ENCODE measurements around the gene GRID2IP. TPM values are rescaled to one million over a fixed set of nuclear protein-coding genes. Genes with fewer than 3 reads are reported as not detected.

The GRID2IP gene
- polyA plus RNA-seq, 1 donor (not counting 4 experiments of a cell fraction or from before 2014, with no cell fraction given), result 0.04 TPM

- dilution Hi-C loops (cut with MboI; ENCODE audit: extremely low pct_ligation_motif_present, low sequenced_read_pairs), result no loop called here
- no peaks in the 10 kb centered on the region for H3K4me1 ChIP-seq (ENCODE audit: control insufficient read depth, extremely low read depth, insufficient read depth, low read length)
- no peak overlapping the region for H3K4me3 ChIP-seq (ENCODE audit: control insufficient read depth in 2 of 3, extremely low read depth in 1 of 3, insufficient read depth in 2 of 3, low read depth in 1 of 3, low read length in 3 of 3)
- DNase-seq (ENCODE audit: low read depth, low spot score) (no peak), FAIRE-seq (no peak)
- no peak overlapping the region for H3K27ac ChIP-seq (ENCODE audit: control insufficient read depth, insufficient read depth, low read length)
- H3K9me1 ChIP-seq (ENCODE audit: control insufficient read depth, extremely low read depth, insufficient read depth, low read length), result no peaks in the 10 kb centered on the region
- no peaks in the 10 kb centered on the region for H3K36me3 ChIP-seq (ENCODE audit: control insufficient read depth in 2 of 2, extremely low read depth in 1 of 2, insufficient read depth in 2 of 2, low read length in 2 of 2)
- no peak overlapping the region for H2AFZ ChIP-seq (ENCODE audit: control insufficient read depth, low read length)
- no peak overlapping the region for H3K4me2 ChIP-seq (ENCODE audit: control insufficient read depth, extremely low read depth, insufficient read depth, low read depth, low read length)
- H3K79me2 ChIP-seq (ENCODE audit: control insufficient read depth, insufficient read depth, low read length), result no peaks in the 10 kb centered on the region
- no peak overlapping the region for H3K9ac ChIP-seq (ENCODE audit: control insufficient read depth, extremely low read depth, insufficient read depth, low read length)
- TF ChIP-seq, protein P1, sequence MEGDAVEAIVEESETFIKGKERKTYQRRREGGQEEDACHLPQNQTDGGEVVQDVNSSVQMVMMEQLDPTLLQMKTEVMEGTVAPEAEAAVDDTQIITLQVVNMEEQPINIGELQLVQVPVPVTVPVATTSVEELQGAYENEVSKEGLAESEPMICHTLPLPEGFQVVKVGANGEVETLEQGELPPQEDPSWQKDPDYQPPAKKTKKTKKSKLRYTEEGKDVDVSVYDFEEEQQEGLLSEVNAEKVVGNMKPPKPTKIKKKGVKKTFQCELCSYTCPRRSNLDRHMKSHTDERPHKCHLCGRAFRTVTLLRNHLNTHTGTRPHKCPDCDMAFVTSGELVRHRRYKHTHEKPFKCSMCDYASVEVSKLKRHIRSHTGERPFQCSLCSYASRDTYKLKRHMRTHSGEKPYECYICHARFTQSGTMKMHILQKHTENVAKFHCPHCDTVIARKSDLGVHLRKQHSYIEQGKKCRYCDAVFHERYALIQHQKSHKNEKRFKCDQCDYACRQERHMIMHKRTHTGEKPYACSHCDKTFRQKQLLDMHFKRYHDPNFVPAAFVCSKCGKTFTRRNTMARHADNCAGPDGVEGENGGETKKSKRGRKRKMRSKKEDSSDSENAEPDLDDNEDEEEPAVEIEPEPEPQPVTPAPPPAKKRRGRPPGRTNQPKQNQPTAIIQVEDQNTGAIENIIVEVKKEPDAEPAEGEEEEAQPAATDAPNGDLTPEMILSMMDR (optimal IDR thresholded peaks at IDR 0.05 in 1 of 3, IDR thresholded peaks at IDR 0.05 in 1 of 3, conservative IDR thresholded peaks at IDR 0.05 in 1 of 3; ENCODE audit: extremely low read depth in 1 of 3, insufficient read depth in 2 of 3, low read length in 3 of 3), result no peak
- no peak for TF ChIP-seq EZH2 (IDR thresholded peaks at IDR 0.05; ENCODE audit: low read length)
- H3K9me3 ChIP-seq (ENCODE audit: control insufficient read depth, low read depth, low read length), result no peaks in the 10 kb centered on the region
- H4K20me1 ChIP-seq (ENCODE audit: control insufficient read depth, extremely low read depth, insufficient read depth, low read length), result no peaks in the 10 kb centered on the region
- no peaks in the 10 kb centered on the region for H3K27me3 ChIP-seq (ENCODE audit: control insufficient read depth, extremely low read depth, insufficient read depth, low read length)
Measured at GRCh38 chr7:6545398-6546126, 5.7 kb downstream of the GRID2IP start.

GRCh38 chr7:6542368-6542767 lies 8.9 kb downstream of the GRID2IP start:
- no peak for DNase-seq (ENCODE audit: low read depth, low spot score)
- no peaks in the 10 kb centered on the region for H3K36me3 ChIP-seq (ENCODE audit: control insufficient read depth in 2 of 2, extremely low read depth in 1 of 2, insufficient read depth in 2 of 2, low read length in 2 of 2)
- no peak overlapping the region for H3K27ac ChIP-seq (ENCODE audit: control insufficient read depth, insufficient read depth, low read length)
- FAIRE-seq, result no peak
- H3K4me2 ChIP-seq (ENCODE audit: control insufficient read depth, extremely low read depth, insufficient read depth, low read depth, low read length), result no peak overlapping the region
- no peak overlapping the region for H3K9ac ChIP-seq (ENCODE audit: control insufficient read depth, extremely low read depth, insufficient read depth, low read length)
- dilution Hi-C loops (cut with MboI; ENCODE audit: extremely low pct_ligation_motif_present, low sequenced_read_pairs), result no loop called here
- TF ChIP-seq, protein P1 (optimal IDR thresholded peaks at IDR 0.05 in 1 of 3, IDR thresholded peaks at IDR 0.05 in 1 of 3, conservative IDR thresholded peaks at IDR 0.05 in 1 of 3; ENCODE audit: extremely low read depth in 1 of 3, insufficient read depth in 2 of 3, low read length in 3 of 3), result no peak
- no peak for TF ChIP-seq EZH2 (IDR thresholded peaks at IDR 0.05; ENCODE audit: low read length)
- H3K79me2 ChIP-seq (ENCODE audit: control insufficient read depth, insufficient read depth, low read length), result no peaks in the 10 kb centered on the region
- H4K20me1 ChIP-seq (ENCODE audit: control insufficient read depth, extremely low read depth, insufficient read depth, low read length), result no peaks in the 10 kb centered on the region
- H3K27me3 ChIP-seq (ENCODE audit: control insufficient read depth, extremely low read depth, insufficient read depth, low read length), result peaks cover under 1% of the 10 kb centered on the region
- no peak overlapping the region for H3K4me3 ChIP-seq (ENCODE audit: control insufficient read depth in 2 of 3, extremely low read depth in 1 of 3, insufficient read depth in 2 of 3, low read depth in 1 of 3, low read length in 3 of 3)
- no peak overlapping the region for H2AFZ ChIP-seq (ENCODE audit: control insufficient read depth, low read length)
- no peaks in the 10 kb centered on the region for H3K4me1 ChIP-seq (ENCODE audit: control insufficient read depth, extremely low read depth, insufficient read depth, low read length)
- no peaks in the 10 kb centered on the region for H3K9me3 ChIP-seq (ENCODE audit: control insufficient read depth, low read depth, low read length)
- H3K9me1 ChIP-seq (ENCODE audit: control insufficient read depth, extremely low read depth, insufficient read depth, low read length), result no peaks in the 10 kb centered on the region

Measured in keratinocyte (primary cell).